Esophagus squamous epithelium (tissue), 5 donors: Measurements from ENCODE around the gene CLCN7. TPM values are rescaled to one million over a fixed set of nuclear protein-coding genes. Genes with fewer than 3 reads are reported as not detected.

Source experiments
- DNase-seq: peaks from one replicate; lab custom pipeline; 2025; lab: John Stamatoyannopoulos, UW
- H3K27ac ChIP-seq, 4 donors: fragments of 200-600 bp; sonication (generic); one replicate each; pipeline ENCODE4 v1.5.1; 2016 to 2019; ENCODE audit warnings: mild to moderate bottlenecking in 1 of 4
- H3K27me3 ChIP-seq, 4 donors: fragments of 200-600 bp; sonication (generic); 1 replicate in 3 of 4; 2 replicates in 1 of 4; pipeline versions ENCODE4 v1.5.1 to v1.6.0; 2017 to 2021; ENCODE audit warnings: antibody characterized with exemption in 1 of 4
- H3K36me3 ChIP-seq, 3 donors: fragments of 200-600 bp; sonication (generic); one replicate each; pipeline ENCODE4 v1.5.1; 2016 to 2019
- H3K4me1 ChIP-seq, 3 donors: fragments of 200-600 bp; sonication (generic); one replicate each; pipeline ENCODE4 v1.5.1; 2017 to 2019
- H3K4me3 ChIP-seq, 4 donors: fragments of 200-600 bp; sonication (generic); 1 replicate in 3 of 4; 2 replicates in 1 of 4; pipeline ENCODE4 v1.5.1; 2016 to 2019; ENCODE audit warnings: mild to moderate bottlenecking in 2 of 4, moderate library complexity in 1 of 4
- H3K9me3 ChIP-seq, 3 donors: fragments of 200-600 bp; sonication (generic); one replicate each; pipeline ENCODE4 v1.5.1; 2016 to 2019
- CTCF ChIP-seq, 6 experiments: fragments of 450-650 bp in 4 of 6; fragments of 200-600 bp in 2 of 6; sonication (generic) in 2 of 6; IDR thresholded peaks; one replicate each; pipeline ENCODE4 v1.5.1; 2016 to 2019; ENCODE audit warnings: antibody characterized with exemption in 6 of 6, mild to moderate bottlenecking in 4 of 6, moderate library complexity in 4 of 6
- POLR2A ChIP-seq, 4 donors: fragments of 450-650 bp; IDR thresholded peaks; one replicate each; pipeline ENCODE4 v1.6.1; 2017; ENCODE audit warnings: antibody characterized with exemption in 4 of 4, mild to moderate bottlenecking in 4 of 4, moderate library complexity in 3 of 4
- WGBS, 2 donors: methylation state at CpG; one replicate each; pipeline ENCODE4 v1.1.5; 2018; 5-methylcytosine and 5-hydroxymethylcytosine counted together
- intact Hi-C: fragments of 100-400 bp; cut with DNase I; formaldehyde crosslinking; loops from one replicate; pipeline ENCODE4 v1.15.0; 2022
- total RNA-seq, 4 donors: library from RNA; depleted of rRNA; stranded (reverse); fragments of >200 nt; gene quantifications; one replicate each; pipeline ENCODE4 v1.1.0, GENCODE V29; 2016
- donor health status: DM: yes; HTN: yes; CAD: no.

Gene CLCN7
- total RNA-seq, 4 donors from 2014 or later: 21.5 to 41.2 (median 33.6) TPM

- 99% methylated on average over 8 of the region's 11 CpGs; no CpG with 5 or more reads in 1 of the 2 donors for WGBS, 2 donors
- TF ChIP-seq CTCF (IDR thresholded peaks at IDR 0.05) (no peak), POLR2A (IDR thresholded peaks at IDR 0.05) (no peak)
- H3K9me3 ChIP-seq: no peaks in the 10 kb centered on the region
- intact Hi-C loops: no loop called here
- no peak overlapping the region for H3K4me3 ChIP-seq
- H3K4me1 ChIP-seq: no peaks in the 10 kb centered on the region
- H3K27ac ChIP-seq: no peak overlapping the region
- H3K36me3 ChIP-seq: peaks cover 0 to 78% (median 34%) of the 10 kb centered on the region in 3 donors
- DNase-seq: no peak
- H3K27me3 ChIP-seq: no peaks in the 10 kb centered on the region
Measured at GRCh38 chr16:1447965-1448364, 26.9 kb downstream of the CLCN7 start.

DNA sequence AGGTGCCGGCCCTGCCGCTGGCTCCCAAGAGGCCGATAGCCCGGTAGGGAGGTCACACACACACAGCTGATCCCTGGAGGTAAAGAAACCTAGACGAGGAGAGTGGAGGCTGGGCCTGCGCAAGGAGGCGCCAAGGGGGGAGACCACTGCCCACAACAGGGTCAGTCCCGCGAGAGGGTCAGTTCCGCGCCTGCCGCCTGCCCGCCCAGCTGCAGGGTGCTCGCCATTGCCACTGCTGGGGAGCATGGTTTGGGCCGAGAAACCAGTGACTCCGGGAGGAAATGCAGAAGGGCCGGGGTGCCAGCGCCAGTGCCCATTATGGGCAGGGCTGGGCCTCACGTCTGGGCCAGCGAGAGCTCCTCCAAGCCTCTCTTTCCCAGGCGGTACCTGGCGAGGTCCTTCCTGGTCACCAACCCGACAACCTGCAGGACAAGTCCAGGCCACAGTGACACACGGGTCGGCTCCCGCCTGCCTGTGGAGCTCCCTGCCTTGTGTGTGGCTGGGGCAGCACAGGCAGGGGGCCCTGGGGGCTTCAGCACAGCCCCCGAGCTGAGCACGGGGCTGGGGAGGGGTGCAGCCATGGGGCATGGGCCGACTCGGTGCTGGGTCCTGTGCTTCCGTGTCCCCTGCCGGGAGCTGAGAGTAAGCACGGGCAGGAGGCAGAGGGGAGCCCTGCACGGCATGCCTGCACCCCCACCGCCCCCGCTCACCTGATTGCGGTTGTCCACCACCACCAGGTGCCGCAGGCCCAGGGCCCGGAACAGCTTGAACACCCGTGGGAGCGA, 28.3 kb downstream of the CLCN7 start:
- no peaks in the 10 kb centered on the region for H3K4me1 ChIP-seq
- intact Hi-C loops: no loop called here
- H3K27me3 ChIP-seq: no peaks in the 10 kb centered on the region
- no peaks in the 10 kb centered on the region for H3K9me3 ChIP-seq
- H3K36me3 ChIP-seq: peaks cover 0 to 63% (median 22%) of the 10 kb centered on the region in 3 donors
- no peak overlapping the region for H3K4me3 ChIP-seq
- no peak for TF ChIP-seq CTCF (IDR thresholded peaks at IDR 0.05)
- no peak for TF ChIP-seq POLR2A (IDR thresholded peaks at IDR 0.05)
- WGBS, 2 donors: 90% methylated on average over 4 of the region's 41 CpGs; no CpG with 5 or more reads in 1 of the 2 donors
- DNase-seq: no peak
- no peak overlapping the region for H3K27ac ChIP-seq

GRCh38 chr16:1445518-1446203, 29.2 kb downstream of the CLCN7 start:
- WGBS, 2 donors: 90% methylated on average over 2 of the region's 25 CpGs; no CpG with 5 or more reads in 1 of the 2 donors
- Histone ChIP-seq H3K27me3 (no peaks in the 10 kb centered on the region), H3K9me3 (no peaks in the 10 kb centered on the region), H3K36me3 (peaks cover 0 to 55% (median 13%) of the 10 kb centered on the region in 3 donors), H3K4me1 (no peaks in the 10 kb centered on the region), H3K4me3 (no peak overlapping the region), H3K27ac (no peak overlapping the region)
- DNase-seq: no peak
- TF ChIP-seq CTCF (IDR thresholded peaks at IDR 0.05): no peak
- no peak for TF ChIP-seq POLR2A (IDR thresholded peaks at IDR 0.05)
- intact Hi-C loops: no loop called here

DNA sequence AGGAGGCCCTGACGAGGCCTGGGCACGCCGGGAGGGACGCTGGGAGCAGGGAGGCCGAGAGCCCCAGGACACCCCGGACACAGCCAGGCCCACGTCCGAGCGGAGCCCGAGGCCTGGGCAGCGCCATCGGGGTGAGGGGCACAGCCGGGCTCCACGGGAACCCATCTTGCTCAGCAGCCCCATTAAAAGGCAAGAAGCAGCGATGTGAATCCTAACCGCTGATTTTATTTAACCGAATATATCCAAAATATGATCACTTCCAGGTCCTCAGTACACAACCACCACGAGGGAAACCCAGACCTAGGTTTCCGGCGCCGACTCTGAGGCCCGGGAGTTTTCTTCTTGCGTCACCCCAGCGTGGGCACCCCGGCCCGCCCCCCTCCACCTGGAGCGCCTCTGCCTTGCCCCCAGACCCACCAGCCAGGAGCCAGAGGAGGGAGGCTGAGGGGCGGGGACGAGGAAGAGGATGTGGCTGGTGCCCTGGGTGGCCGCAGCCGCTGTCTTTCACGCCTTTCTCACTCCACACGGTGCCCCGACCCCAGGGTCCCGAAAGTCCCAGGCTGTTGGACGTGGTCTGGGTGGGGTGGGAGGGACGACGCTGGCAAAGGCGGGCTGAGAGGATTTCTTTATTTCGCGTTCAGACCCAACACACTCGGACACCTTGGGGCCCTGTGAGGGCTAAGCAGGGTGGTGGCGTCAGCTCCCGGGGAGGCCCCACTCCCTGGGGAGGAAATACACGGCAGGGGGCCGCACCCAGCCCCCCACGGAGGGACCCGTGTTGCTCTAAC, 29.9 kb downstream of the CLCN7 start:
- Histone ChIP-seq H3K27ac (no peak overlapping the region), H3K27me3 (no peaks in the 10 kb centered on the region), H3K9me3 (no peaks in the 10 kb centered on the region), H3K36me3 (peaks cover 0 to 47% (median 6%) of the 10 kb centered on the region in 3 donors), H3K4me1 (no peaks in the 10 kb centered on the region), H3K4me3 (no peak overlapping the region)
- 81 to 86% methylated on average over 10 to 16 of the region's 48 CpGs for WGBS, 2 donors
- DNase-seq: no peak
- intact Hi-C loops: no loop called here
- TF ChIP-seq CTCF (IDR thresholded peaks at IDR 0.05) (no peak), POLR2A (IDR thresholded peaks at IDR 0.05) (no peak)
